GM21825 (cell line): ENCODE results near the gene RAMACL.
"Not testable (repeated sequence)": the region's sequence is repeated elsewhere in the genome, so short reads cannot be mapped to it uniquely, and the experiment has no call there.

Experiments used
- ATAC-seq: cut with Tn5 transposase; IDR thresholded peaks from one replicate; pipeline ENCODE4 v1.9.1; 2021; ENCODE audit warnings: mild to moderate bottlenecking, moderate library complexity; ENCODE audit not compliant: unreplicated experiment

The RAMACL gene

DNA sequence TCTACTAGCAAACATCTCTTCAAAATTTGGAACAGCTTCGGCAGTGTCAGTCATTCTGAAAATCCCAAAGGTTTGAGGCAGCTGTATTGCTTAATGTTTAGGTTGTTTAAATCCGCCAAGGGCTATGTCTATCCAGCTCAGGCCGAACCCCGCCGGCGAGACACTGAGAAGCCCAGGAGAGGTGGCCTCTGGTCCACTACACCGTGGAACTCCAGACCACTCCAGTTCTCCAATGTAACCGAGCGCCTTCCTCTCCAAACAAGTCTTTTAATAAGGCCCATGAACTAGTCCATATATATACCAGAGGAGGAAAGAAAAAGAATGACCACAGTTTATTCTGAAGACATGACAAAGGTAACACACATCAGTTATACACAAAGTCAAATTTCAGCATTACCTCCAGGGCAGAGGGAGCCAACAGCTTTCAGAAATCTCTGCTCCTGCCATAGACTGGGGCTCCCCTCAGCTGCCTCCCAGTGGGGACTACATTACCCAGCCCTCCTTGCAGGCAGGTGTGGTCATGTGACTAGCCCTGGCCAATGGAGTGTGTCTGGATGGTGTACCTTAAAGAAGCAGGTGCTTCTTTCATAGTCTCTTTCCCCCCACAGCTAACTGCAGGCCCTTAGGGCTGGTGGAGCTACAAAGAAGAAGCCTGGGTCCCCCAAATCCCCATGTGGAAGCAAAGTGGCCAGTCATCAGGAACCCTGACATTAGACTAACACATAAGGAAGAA lies at the start of gene RAMACL:
Gene RAMACL (minus strand): TSS at position 255 of the 733 bp plus-strand sequence. CDS start 201 bp downstream, at position 54.
- peak; percentile 68 for ATAC-seq

DNA sequence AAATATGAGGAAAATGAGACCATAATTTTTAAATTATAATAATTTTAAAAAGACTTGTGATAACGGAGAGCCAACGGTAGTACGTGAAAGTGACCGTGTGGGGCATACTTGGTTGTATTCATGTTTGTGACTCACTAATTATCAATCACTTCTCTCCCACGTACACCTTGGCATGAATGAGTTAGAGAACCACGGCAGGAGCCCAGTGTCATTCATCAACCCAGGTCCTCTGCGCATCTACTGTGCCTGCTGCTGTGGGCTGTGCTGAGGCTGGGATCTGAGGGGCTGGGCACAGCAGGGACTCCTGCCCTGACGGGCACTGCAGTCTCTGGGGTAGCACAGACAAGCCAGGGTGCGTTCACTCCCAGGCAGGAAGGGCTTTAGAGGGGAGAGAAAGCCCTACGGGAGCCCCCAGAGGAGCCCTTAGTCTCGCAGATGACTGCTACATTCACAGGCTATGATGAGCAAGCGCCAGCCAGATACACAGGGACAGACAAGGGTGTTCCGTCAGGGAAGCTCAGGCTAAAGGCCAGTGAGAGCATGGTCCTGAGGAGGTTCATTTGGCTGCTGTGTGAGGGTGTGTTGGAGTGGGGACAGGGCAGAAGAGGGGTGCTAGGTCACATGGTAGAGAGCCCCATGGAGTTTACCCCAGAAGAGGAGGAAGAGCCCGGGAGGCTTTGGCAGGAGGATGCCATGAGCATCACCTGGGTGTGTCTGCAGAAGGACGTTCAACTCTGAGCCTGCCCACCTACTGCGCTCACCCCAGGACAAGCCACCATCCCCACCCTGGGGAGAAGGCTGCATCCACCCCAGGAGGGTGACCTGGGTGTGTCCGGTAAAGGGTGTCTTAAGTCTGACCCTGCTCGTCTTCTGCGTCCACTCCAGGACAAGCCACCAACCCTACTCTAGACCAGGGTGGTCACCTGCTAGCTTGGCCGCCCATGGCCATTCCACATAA lies 48.8 kb upstream of the RAMACL start:
- ATAC-seq, result no peak

DNA sequence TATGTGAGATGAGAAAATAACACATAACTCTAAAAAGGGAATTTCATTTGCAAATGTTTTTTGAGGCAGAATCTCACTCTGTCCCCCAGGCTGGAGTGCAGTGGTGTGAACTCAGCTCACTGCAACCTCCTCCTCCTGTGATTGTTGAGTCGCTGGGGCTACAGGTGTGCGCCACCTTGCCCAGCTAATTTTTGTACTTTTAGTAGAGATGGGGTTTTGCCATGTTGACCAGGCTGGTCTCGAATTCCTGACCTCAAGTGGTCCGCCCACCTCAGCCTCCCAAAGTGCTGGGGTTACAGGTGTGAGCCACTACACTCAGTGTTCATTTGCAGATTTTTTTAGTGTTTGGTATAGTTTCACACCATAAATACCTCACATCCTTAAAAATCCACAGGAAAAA lies 48.1 kb upstream of the RAMACL start:
- ATAC-seq, result not testable (repeated sequence)

DNA sequence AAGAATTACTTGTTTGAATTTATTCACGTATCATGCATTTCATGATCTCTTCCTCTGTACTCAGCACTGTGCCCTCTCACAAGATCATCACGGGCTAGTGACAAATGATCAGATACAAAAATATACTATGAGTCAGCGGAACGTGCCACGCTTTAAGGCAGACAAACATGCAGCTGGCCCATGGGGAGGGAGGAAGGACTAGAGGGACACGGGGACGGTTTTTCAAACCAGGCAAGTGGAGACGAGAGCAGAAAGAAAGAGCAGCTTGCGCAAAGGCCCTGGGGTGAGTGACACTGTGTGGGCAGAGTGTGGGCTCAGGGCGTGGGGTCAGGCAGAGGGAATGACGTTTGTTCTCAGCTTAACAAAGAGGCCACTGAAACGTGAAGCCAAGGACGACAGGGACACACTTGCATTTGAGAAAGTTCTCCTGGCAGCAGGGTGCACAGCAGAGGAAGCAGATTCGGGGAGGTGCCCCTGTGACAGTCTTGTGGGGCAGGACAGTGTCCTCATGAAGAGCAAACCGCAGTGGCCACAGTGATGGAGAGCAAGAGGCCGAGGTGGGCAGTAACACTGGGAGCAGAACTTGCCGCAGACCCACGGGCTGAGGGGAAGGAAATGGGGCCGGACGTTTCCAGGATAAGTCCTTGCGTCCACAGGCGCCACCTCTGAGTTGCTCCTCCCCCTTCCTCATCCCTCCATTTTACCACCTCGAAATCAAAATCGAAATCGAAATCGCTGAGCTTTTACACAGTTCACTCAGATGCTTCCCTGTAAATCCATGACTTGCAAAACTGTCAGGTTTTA lies 47.5 kb upstream of the RAMACL start:
- no peak for ATAC-seq

DNA sequence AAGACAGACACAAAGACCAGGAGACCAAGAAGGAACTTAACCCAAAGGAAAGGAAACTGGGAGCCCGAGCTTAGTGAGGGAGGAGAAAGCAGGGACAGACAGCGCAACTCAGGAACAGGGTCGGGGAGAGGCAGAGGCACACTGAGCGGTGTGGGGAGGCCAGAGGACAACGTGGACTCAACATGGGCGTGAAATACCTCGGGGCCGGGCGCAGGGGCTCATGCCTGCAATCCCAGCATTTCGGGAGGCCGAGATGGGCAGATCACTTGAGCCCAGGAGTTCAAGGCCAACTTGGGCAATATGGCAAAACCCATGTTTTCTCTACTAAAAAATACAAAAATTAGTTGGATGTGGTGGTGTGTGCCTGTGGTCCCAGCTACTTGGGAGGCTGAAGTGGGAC lies 46.3 kb upstream of the RAMACL start:
- ATAC-seq, result no peak

DNA sequence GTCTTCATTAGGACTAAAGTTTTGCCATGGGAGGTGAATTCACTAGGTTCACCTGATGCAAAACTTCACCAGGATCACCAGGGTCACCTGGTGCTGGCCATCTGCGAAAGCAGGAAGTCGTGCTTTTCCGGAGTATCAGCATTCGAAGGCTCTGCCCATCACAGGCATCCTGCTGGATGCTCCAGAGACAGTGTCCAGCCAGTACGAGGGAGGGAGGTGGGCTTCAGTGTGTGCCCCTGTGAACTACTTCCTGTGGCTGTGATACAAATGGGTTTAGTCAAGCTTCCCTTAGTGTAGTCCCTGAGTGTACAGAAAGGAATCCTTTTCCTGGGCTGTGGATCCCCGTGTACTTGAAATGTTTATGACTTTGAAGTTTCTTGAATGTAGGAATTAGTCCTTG lies 44.0 kb upstream of the RAMACL start:
- ATAC-seq, result no peak

DNA sequence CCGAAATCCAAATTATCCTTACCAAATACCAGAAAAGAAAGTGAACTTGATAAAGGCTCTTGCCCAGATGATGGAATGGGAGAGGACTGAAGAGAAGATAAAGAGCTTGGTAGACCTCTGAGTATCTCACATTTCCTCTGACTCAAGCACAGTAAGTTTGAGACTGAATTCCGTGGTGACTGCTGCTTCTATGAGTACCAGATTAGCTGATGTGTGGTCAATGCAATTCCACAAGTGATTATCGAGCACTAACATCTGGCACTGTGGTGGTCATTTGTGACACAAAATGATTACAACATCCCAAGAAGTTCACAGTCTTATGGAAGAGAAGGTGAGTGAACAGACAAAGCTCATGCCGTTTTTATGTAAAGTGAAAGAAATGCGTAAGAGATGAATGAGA lies 43.1 kb upstream of the RAMACL start:
- no peak for ATAC-seq

DNA sequence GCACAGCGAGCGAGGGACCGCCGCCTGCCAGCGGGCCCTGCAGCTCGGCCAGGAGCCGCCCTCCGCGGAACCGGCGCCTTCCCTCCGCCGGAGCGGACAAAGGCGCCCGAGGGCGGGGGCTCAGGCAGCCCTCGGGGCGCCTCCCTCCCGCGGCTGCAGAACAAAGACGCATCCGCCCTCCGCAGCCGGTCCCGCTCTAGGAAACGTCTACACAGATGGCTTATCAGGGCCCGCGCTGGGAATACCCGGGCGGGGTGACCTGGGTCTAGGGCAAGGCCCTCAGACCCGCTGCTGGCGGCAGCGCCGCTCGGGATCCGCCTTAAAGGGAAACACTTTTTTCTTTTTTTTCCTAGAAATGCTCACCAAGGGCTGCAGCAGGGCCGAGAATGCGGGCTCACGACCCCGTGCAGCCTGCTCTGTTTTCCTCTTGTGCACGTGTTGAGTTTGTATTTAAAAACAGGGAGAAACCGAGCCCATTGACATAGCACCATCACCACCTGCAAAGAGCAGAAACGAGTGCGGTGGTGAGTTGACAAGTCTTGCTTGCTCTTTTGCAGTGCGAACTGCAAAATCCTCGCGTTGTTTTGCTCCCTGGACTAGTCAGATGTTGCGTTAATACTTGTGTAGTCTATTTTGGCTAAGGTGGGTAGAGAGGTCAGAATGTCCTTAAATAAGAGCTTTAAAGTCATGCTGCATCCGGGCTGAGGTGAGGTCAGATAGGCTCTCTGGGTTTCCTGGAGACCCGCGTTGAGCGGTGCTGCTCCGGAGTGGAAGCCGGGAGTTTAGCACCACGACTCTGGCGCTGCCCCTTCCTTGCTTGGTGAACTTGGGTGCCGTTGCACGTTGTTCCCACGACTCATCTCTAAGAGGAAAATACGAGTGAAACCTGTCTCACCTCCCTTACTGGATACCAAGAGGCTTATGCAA lies 41.7 kb upstream of the RAMACL start:
- peak; percentile 26 for ATAC-seq

DNA sequence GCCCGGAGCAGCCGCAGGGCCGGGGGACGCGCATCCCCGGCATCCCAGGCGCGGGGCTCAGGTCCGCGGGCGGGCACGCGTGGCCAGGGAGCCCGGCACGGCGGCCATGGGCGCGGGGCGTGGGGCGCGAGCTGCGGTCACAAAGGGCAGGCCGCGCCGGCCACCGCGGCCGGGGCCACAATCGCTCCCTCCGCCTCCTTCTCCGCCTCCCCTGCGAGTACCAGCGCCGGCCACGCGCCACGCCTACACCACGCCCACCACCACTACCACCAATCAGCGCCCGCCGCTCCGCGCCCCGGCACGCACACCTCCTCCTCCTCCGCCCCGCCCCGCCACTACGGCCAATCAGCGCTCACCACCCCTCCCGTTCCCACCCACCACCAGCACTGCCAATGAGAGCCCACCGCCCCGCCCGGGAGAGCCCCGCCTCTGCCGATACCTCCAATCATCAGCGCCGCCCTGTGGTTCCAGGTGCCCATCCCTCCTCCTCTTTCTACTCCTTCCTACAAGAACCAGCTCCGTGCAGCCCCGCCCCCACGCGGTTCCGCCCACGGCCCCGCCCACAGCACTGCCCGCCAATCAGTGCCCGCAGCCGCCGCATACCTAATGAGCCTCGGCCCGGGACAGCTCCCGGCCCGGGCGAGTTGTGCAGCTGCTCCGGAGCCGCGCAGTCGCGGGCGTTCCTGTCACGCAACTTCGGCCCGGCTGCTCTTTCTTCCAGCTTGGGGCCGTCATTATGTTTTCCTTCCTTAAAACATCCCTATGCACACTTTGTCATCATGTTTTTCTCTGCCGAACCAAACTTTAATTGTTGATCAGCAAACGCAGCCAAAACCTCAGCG lies 40.8 kb upstream of the RAMACL start, which contains the start of gene RPS6KA2:
Gene RPS6KA2 (minus strand): TSS at position 219 of the 842 bp plus-strand sequence. CDS start 232 bp downstream, outside the sequence.
- peak; percentile 89 for ATAC-seq

DNA sequence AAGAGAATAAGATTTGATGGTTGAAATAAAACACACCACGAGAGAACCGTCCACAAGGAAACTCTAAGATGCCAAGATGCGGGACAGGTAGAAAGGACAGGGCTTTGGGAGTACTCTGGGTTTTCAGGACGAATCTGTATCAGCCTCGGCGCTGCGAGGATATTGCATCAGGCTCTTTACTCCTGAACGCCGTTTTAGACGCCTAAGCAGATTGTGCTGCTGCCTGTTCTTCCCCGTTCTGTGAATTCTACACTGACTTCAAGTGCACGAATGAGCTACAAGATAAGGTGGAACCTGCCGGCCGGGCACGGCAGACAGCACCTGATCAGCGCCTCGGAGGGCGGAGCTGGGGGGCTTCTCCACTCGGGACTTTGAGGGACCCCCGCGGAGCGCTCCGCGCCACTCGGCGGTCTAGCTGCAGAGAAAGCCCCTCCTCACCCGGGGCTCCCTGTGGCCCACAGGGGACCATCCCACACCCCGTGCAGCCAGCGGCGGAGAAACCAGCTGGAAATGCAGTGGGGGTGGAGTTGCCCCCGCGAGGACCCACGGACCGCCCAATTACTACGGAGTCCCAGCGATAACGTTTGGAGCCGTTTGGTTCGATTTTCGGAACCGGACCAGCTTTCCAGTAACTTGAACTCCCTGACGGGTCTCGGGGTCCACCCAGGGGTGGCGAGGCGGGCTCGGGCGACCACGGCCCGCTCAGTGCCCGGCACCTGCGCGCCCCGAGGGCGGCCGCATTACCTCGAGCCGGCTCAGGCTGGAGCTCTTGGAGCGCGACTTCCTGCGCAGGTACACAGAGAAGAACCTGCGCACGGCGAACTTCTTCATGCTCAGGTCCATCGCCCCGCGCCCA lies 39.9 kb upstream of the RAMACL start:
- ATAC-seq, result peak; percentile 1

DNA sequence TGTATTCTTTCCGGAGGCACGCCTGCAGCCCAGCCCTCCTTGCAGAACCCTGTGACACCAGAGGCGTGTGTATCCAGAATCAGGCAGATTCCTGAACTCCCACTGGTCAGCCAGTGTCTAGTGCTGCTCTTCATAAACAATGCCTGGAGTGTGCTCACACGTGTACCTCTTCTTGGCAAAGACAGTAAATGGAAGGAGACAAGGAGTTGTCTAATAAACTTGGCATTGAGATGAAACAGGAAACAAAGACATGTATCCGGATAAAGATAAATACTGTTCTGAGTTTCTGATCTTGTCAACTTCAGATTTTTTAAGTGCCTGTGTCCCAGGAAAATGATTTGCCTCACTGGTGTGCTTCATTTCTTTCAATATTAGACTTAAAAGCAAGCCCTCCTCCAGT lies 38.9 kb upstream of the RAMACL start:
- no peak for ATAC-seq

DNA sequence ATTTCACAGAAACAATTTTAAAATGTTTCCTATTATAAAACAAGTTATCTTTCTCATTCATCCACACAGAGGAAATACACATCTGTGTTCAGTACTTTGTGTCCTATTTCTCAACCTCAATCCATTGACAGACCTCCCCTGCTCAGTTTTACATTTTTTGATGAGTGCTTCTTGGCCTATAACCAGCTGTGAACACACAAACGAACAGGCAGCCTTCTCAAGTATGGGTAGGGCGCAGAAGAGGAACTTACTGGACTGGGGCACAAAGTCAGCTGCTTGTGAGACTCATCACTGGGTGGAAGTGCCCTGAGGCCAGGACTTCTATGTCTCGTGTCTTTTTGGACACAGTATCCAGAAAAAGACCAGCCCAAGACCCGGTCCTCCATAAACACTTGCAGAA lies 37.8 kb upstream of the RAMACL start:
- ATAC-seq, result no peak

DNA sequence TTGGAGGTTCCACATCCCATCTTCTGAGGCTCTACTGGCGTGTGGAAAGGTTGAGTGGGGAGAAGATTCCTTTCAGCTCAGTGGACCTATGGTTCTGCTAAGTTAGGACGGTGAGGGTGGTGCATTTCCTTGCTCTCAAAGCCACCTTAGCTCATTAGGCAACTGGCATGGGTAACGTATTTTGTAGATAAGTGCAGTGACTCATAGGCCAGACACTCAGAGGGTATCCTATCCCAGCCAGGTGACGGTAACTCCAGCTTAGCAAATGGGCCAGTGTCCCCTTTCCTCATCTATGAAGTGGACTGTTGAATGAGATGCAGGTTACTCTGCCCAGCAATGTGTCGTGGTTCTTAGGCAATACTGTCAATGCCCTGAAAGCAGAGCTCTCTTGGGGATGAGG lies 36.8 kb upstream of the RAMACL start:
- ATAC-seq, result no peak

DNA sequence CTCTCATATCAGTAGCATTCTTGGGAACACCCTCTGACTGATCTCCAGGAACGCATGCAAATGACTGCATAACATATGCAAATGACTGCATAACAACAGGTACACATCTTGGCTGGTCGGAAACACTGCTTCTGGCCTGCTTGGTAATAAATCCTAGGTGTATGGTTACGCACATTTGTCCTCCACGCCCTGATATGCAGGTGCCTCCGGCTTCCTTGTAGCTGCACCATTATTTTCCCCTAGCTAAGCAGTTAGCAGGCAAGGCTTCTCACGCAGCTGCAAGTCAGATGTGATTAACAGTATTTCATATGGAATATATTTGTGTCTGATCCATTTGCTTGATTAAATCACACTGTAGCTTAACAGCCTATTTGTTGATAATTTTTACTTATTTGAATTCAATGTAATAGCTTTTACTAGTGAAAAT lies 34.6 kb upstream of the RAMACL start:
- ATAC-seq, result no peak

DNA sequence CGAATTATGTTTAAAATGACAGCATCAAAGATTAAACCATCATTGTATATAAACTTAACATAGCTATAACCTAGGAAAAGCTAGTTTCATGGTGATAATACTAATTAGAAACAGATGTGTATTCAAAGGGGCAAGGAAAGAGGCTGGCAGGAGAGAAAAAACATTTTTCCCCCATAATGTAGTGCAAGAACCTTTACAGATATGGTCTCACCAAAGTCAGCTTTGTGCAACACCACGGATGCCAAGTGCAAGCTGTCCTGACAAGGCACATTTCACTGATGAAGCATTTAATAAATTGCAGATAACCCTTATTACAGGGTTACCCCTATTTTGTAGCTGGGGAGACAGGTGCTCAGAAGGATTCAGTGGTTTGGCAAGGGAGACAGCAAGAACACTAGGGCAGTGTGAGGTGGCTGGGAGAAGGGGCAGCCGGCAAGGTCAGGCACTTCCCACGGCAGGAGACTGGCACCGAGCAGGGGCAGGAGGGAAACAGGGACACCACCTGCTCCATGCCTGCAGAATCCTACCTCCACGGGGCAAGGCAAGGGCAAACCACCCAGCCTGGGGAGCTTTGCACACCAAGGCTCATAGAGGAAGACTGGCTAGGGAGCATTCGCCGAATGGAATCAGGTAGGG lies 34.1 kb upstream of the RAMACL start:
- no peak for ATAC-seq

DNA sequence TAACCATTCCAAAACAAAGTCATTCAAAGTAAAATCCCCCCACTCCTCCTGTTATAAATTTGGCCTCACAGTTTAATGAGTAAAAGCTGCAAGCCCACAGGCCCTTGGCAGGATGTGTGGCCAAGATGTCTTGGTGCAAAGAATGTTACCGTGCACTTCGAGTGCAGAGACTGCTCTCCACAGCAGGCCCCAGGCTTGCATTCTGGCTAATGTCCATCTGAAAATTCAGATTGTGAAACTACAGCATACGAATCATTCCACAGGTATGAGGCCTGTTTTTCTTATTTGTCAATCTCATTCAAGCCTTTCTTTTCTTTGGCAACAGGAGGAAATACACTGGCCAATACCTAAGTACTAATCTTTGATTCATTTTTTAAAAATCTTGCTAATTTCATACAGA lies 33.4 kb upstream of the RAMACL start:
- ATAC-seq, result no peak

DNA sequence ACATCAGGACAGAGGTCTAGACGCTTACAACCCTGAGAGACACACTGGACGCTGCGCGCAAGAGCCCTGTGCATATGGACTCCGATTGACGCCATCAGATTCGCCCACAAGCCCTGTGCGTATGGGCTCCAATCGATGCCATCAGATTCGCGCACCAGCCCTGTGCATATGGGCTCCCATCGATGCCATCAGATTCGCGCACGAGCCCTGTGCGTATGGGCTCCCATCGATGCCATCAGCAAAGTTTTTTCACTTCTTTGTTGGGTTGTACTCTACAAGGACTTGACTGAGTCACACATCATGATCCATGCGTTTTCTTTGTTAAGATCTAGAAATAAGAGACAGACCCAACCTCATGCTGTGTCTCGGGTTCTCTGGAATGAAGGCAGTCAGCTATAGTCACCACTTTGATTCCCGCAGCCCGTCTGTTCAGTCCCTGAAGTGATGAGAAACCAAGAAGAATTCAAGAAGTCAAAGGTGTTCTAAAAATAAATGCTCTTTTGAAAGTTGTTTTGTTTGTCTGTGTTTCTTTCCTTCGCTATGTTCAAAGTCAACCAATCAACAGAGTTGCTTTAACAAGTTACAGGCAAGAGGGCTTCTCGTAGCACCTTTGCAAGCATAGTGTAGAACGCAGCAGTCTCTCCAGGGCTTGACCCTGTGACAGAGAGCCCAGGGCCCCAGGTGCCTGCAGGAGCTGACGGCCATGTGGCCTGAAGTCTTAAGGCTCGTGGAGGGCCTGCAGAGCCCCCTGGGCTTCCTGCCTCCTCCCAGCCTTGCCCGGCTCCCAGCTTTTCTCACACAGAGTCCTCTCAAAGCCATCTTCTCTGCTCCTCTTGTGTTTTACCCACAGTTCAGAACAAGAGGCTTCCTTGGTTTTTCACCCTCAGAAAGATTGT lies 32.6 kb upstream of the RAMACL start:
- no peak for ATAC-seq
